HCT116 (cell line): ENCODE measurements around the gene HEG1. TPM values are rescaled to one million over a fixed set of nuclear protein-coding genes. Genes with fewer than 3 reads are reported as not detected.

Source experiments
- ATAC-seq: fragments of 200-7000 bp; cut with Tn5 transposase; 2 replicates; pipeline ENCODE4 v1.9.1; 2020; ENCODE audit warnings: mild to moderate bottlenecking, moderate library complexity
- BruUV-seq: library from RNA; stranded (reverse); fragments of 400-500 nt; replicated peaks from 2 replicates; lab custom pipeline; 2021; lab: Mats Ljungman, UMichigan
- CTCF ChIA-PET: fragments of 300-600 bp; sonication (Branson Sonifier 250); formaldehyde crosslinking; loops from one replicate; lab custom pipeline; 2021; ENCODE audit warnings: antibody characterized with exemption; lab: Charles Lee
- POLR2A ChIA-PET: fragments of 300-600, 350-600 bp; sonication (Branson Sonifier 250); formaldehyde crosslinking; loops from one replicate; lab custom pipeline; 2021; ENCODE audit warnings: antibody characterized with exemption; lab: Charles Lee
- RAD21 ChIA-PET, 2 experiments: fragments of 300-600 bp; sonication (Branson Sonifier 250); formaldehyde crosslinking; loops; one replicate each; lab custom pipeline; 2023; ENCODE audit warnings: low total read pairs in 2 of 2; ENCODE audit not compliant: uncharacterized antibody in 2 of 2, unreplicated experiment in 2 of 2, low non-redundant PET in 1 of 2; lab: Charles Lee
- DNase-seq: peaks from one replicate; pipeline ENCODE4 v3.0.0-alpha.2; 2010; ENCODE audit warnings: low read depth, low spot score
- H2AFZ ChIP-seq: fragments of 200-600 bp; shearing (Covaris generic), sonication (generic); 2 replicates; pipeline ENCODE4 v1.6.1; 2017; ENCODE audit warnings: low read depth, mixed run types, mixed read lengths, antibody characterized with exemption, low read length; ENCODE audit not compliant: poor library complexity, severe bottlenecking
- H3K27ac ChIP-seq: 2 replicates; pipeline ENCODE4 v1.5.1; 2012; ENCODE audit warnings: low read depth, low read length
- H3K27me3 ChIP-seq: fragments of 200-600 bp; sonication (generic); 2 replicates; pipeline ENCODE4 v1.6.1; 2016; ENCODE audit warnings: mixed run types, low read length, mixed read lengths; ENCODE audit not compliant: insufficient read depth
- H3K36me3 ChIP-seq, 2 experiments: fragments of 200-500 bp in 1 of 2; fragments of 200-600 bp in 1 of 2; sonication (Bioruptor generic) in 1 of 2; sonication (generic) in 1 of 2; 2 replicates each; pipeline versions ENCODE4 v1.5.1 to v1.6.1; 2014 to 2016; ENCODE audit warnings: low read length in 2 of 2, inconsistent platforms in 1 of 2, mixed read lengths in 1 of 2, mixed run types in 1 of 2; ENCODE audit not compliant: insufficient read depth in 2 of 2, control insufficient read depth in 1 of 2
- H3K4me1 ChIP-seq, 2 experiments: fragments of 200-600 bp in 1 of 2; sonication (generic) in 1 of 2; 2 replicates each; pipeline versions ENCODE4 v1.5.1 to v1.6.1; 2012 to 2017; ENCODE audit warnings: low read length in 2 of 2, inconsistent platforms in 1 of 2, mild to moderate bottlenecking in 1 of 2, mixed read lengths in 1 of 2, mixed run types in 1 of 2, moderate library complexity in 1 of 2; ENCODE audit not compliant: insufficient read depth in 2 of 2, control insufficient read depth in 1 of 2
- H3K4me2 ChIP-seq: fragments of 200-600 bp; sonication (generic); 2 replicates; pipeline ENCODE4 v1.6.1; 2017; ENCODE audit warnings: mixed run types, low read length, mixed read lengths
- H3K4me3 ChIP-seq, 2 experiments: fragments of 200-600 bp in 1 of 2; sonication (generic) in 1 of 2; replicated peaks in 1 of 2; 2 replicates each; pipeline ENCODE4 v1.5.1; 2011 to 2016; ENCODE audit warnings: low read length in 2 of 2, control low read depth in 1 of 2, low read depth in 1 of 2, mild to moderate bottlenecking in 1 of 2, mixed read lengths in 1 of 2, mixed run types in 1 of 2
- H3K79me2 ChIP-seq: fragments of 200-600 bp; sonication (generic); 2 replicates; pipeline ENCODE4 v1.6.1; 2017; ENCODE audit warnings: mild to moderate bottlenecking, mixed run types, low read length, moderate library complexity, mixed read lengths; ENCODE audit not compliant: insufficient read depth
- H3K9ac ChIP-seq: fragments of 200-600 bp; sonication (generic); 2 replicates; pipeline ENCODE4 v1.6.1; 2016; ENCODE audit warnings: low read length, mixed read lengths
- H3K9me2 ChIP-seq: fragments of 200-600 bp; sonication (generic), shearing (Covaris generic); 2 replicates; pipeline ENCODE4 v1.6.1; 2017; ENCODE audit warnings: mixed run types, mild to moderate bottlenecking, moderate library complexity; ENCODE audit not compliant: insufficient read depth
- H3K9me3 ChIP-seq, 2 experiments: fragments of 200-500 bp in 1 of 2; fragments of 200-600 bp in 1 of 2; sonication (Bioruptor generic) in 1 of 2; sonication (generic) in 1 of 2; 2 replicates each; pipeline ENCODE4 v1.6.1; 2014 to 2017; ENCODE audit warnings: low read length in 2 of 2, mixed read lengths in 2 of 2, inconsistent platforms in 1 of 2, low read depth in 1 of 2, mild to moderate bottlenecking in 1 of 2, mixed run types in 1 of 2, moderate library complexity in 1 of 2; ENCODE audit not compliant: control insufficient read depth in 1 of 2, insufficient read depth in 1 of 2
- H4K20me1 ChIP-seq: fragments of 200-600 bp; sonication (generic), shearing (Covaris generic); 2 replicates; pipeline ENCODE4 v1.6.1; 2017; ENCODE audit warnings: mixed run types, mild to moderate bottlenecking, moderate library complexity; ENCODE audit not compliant: insufficient read depth
- CEBPB ChIP-seq: IDR thresholded peaks from 2 replicates; pipeline ENCODE4 v1.6.1; 2012; ENCODE audit warnings: low read depth
- ELF1 ChIP-seq: IDR thresholded peaks from 2 replicates; pipeline ENCODE4 v1.6.1; 2012; ENCODE audit warnings: low read depth, borderline replicate concordance
- EZH2 ChIP-seq: fragments of 200-600 bp; sonication (generic); IDR thresholded peaks from 2 replicates; pipeline ENCODE4 v1.6.1; 2017; ENCODE audit warnings: antibody characterized with exemption, mixed run types
- EZH2phosphoT487 ChIP-seq: fragments of 200-600 bp; IDR thresholded peaks from 2 replicates; pipeline ENCODE4 v1.6.1; 2018; ENCODE audit warnings: antibody characterized with exemption, borderline replicate concordance
- JUND ChIP-seq: IDR thresholded peaks from 2 replicates; pipeline ENCODE4 v1.6.1; 2012
- POLR2AphosphoS5 ChIP-seq: IDR thresholded peaks from 2 replicates; pipeline ENCODE4 v1.6.1; 2011; ENCODE audit warnings: mild to moderate bottlenecking, low read depth, low read length, moderate library complexity
- SP1 ChIP-seq: IDR thresholded peaks from 2 replicates; pipeline ENCODE4 v1.6.1; 2012; ENCODE audit warnings: low read depth
- YY1 ChIP-seq: IDR thresholded peaks from 2 replicates; pipeline ENCODE4 v1.6.1; 2011; ENCODE audit warnings: low read length, low read depth, moderate library complexity, mild to moderate bottlenecking; ENCODE audit not compliant: insufficient replicate concordance; ENCODE audit errors: extremely low read depth
- ZFX ChIP-seq: fragments of 450-650 bp; IDR thresholded peaks from 2 replicates; pipeline ENCODE4 v1.6.1; 2017
- ZNF274 ChIP-seq: fragments of 200-500 bp; sonication (Bioruptor generic); IDR thresholded peaks from 2 replicates; pipeline ENCODE4 v1.6.1; 2014; ENCODE audit warnings: mild to moderate bottlenecking, low read depth, low read length, inconsistent platforms
- intact Hi-C: fragments of 100-400 bp; cut with micrococcal nuclease; formaldehyde crosslinking; loops from 2 replicates; pipeline ENCODE4 v1.10.0; 2022
- total RNA-seq: library from RNA; stranded (reverse); gene quantifications from one replicate; pipeline ENCODE4 v1.2.1, GENCODE V29; 2021; ENCODE audit not compliant: unreplicated experiment

HEG1 gene
- total RNA-seq, 1 experiment from 2014 or later: 2.6 TPM

GRCh38 chr3:124969190-124969589 lies 86.6 kb downstream of the HEG1 start:
- no peaks in the 10 kb centered on the region for H4K20me1 ChIP-seq
- TF ChIP-seq ELF1: no peak
- no peak for TF ChIP-seq ZNF274
- no peak for TF ChIP-seq SP1
- no peak for TF ChIP-seq JUND
- TF ChIP-seq POLR2AphosphoS5: no peak
- no peak for TF ChIP-seq EZH2phosphoT487
- intact Hi-C loops: no loop called here
- DNase-seq: no peak
- H3K9me3 ChIP-seq: no peaks in the 10 kb centered on the region
- ChIA-PET POLR2A (no interaction called here), RAD21 (no interaction called here), CTCF (no interaction called here)
- H3K27me3 ChIP-seq: no peaks in the 10 kb centered on the region
- no TSS peak for BruUV-seq
- H3K27ac ChIP-seq: no peak overlapping the region
- no peak overlapping the region for H3K9ac ChIP-seq
- H3K4me2 ChIP-seq: no peak overlapping the region
- ATAC-seq: no peak
- no peak overlapping the region for H2AFZ ChIP-seq
- no peaks in the 10 kb centered on the region for H3K9me2 ChIP-seq
- H3K79me2 ChIP-seq: no peaks in the 10 kb centered on the region
- H3K4me3 ChIP-seq: no peak overlapping the region
- H3K4me1 ChIP-seq: no peaks in the 10 kb centered on the region
- no peaks in the 10 kb centered on the region for H3K36me3 ChIP-seq

DNA sequence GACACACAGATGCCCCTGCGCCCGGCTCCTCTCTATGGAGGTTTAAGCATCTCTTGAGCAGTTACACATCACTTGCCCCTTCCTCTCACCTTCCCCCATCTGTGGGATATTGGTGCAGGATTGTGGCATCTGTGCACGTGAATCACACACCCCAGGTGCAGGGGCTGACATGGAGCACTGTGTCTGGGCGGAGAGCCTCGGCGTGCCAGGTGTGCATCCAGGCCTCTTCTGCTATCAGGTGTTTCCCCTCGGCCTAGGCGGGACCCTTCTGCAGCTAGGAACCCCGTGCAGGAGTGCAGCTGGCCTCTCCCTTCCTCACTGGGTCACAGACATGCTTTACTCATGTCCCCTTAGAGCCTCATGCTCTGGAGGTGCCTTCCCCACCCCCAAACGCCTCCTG lies 87.8 kb downstream of the HEG1 start:
- CTCF ChIA-PET: no interaction called here

More for the DNA sequence above, 87.8 kb downstream of the HEG1 start:
- no peak for DNase-seq
- RAD21 ChIA-PET: no interaction called here
- no peaks in the 10 kb centered on the region for H3K9me3 ChIP-seq
- no peaks in the 10 kb centered on the region for H3K27me3 ChIP-seq
- TF ChIP-seq CEBPB (no peak), YY1 (no peak), ELF1 (no peak), ZFX (no peak), EZH2 (no peak)
- H3K9ac ChIP-seq: no peak overlapping the region
- no peak overlapping the region for H2AFZ ChIP-seq
- H3K36me3 ChIP-seq: no peaks in the 10 kb centered on the region
- no TSS peak for BruUV-seq
- no peak overlapping the region for H3K4me3 ChIP-seq
- no peak overlapping the region for H3K27ac ChIP-seq
- intact Hi-C loops: no loop called here
- POLR2A ChIA-PET: no interaction called here
- H3K4me1 ChIP-seq: no peaks in the 10 kb centered on the region
- H4K20me1 ChIP-seq: no peaks in the 10 kb centered on the region
- H3K79me2 ChIP-seq: no peaks in the 10 kb centered on the region
- no peaks in the 10 kb centered on the region for H3K9me2 ChIP-seq
- no peak for ATAC-seq
- H3K4me2 ChIP-seq: no peak overlapping the region
